Activated CD8-positive, alpha-beta memory T cell treated with anti-CD3 and anti-CD28 coated beads for 4 hours (primary cell): ENCODE measurements around the gene TCOF1.

Experiments
- DNase-seq, 2 donors: peaks; one replicate each; pipeline ENCODE4 v3.0.0-alpha.2; 2020; ENCODE audit warnings: low read depth in 2 of 2

The TCOF1 gene

GRCh38 chr5:150391064-150391834 lies 33.8 kb downstream of the TCOF1 start:
- no peak for DNase-seq

GRCh38 chr5:150391986-150392385 lies 34.5 kb downstream of the TCOF1 start:
- no peak for DNase-seq

DNA sequence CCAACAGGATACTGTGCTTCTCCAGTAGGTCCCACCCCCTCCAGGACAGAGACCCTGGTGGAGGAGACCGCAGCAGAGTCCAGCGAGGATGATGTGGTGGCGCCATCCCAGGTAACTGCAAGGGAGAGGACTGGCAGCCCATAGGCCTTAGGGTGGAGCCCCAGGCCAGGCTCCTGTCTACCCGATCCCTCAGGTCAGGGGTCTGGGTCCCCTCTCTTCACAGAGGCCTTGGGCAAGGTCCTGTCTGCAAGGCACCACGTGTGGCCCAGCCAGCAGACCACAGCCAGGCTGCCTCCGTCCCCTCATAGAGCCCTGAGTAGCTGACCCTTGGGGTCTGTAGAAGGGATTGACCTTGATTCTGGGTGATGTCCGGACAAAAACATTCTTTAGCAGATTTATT lies 35.2 kb downstream of the TCOF1 start:
- DNase-seq = no peak

GRCh38 chr5:150393096-150393645 lies 35.7 kb downstream of the TCOF1 start:
- no peak for DNase-seq

DNA sequence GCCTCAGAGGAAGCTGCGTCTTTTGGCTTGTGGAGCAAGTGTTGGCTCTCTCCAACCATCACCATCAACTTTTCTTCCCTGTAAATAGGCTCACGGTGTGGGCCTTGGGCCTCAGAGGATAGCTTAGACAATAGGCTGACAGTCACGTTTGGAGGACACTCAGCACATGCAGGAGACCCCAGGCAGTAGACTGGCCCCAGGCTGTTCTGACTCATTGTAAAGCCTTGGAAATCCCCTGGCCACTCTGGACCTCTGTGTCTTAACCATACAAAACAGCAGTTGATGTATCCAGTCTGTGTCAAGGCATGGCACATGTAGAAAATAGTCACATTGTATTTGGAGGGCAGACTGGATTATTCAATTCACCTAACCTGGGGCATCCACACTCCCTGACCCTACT lies 36.6 kb downstream of the TCOF1 start:
- DNase-seq = no peak

- no peak for DNase-seq
These were observed 37.6 kb downstream of the TCOF1 start for GRCh38 chr5:150394912-150395687.

- no peak for DNase-seq
These were observed 38.1 kb downstream of the TCOF1 start for GRCh38 chr5:150395688-150395975.

DNA sequence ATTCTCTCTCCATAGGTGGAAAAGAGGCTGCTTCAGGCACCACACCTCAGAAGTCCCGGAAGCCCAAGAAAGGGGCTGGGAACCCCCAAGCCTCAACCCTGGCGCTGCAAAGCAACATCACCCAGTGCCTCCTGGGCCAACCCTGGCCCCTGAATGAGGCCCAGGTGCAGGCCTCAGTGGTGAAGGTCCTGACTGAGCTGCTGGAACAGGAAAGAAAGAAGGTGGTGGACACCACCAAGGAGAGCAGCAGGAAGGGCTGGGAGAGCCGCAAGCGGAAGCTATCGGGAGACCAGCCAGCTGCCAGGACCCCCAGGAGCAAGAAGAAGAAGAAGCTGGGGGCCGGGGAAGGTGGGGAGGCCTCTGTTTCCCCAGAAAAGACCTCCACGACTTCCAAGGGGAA lies 38.8 kb downstream of the TCOF1 start:
- no peak for DNase-seq

DNA sequence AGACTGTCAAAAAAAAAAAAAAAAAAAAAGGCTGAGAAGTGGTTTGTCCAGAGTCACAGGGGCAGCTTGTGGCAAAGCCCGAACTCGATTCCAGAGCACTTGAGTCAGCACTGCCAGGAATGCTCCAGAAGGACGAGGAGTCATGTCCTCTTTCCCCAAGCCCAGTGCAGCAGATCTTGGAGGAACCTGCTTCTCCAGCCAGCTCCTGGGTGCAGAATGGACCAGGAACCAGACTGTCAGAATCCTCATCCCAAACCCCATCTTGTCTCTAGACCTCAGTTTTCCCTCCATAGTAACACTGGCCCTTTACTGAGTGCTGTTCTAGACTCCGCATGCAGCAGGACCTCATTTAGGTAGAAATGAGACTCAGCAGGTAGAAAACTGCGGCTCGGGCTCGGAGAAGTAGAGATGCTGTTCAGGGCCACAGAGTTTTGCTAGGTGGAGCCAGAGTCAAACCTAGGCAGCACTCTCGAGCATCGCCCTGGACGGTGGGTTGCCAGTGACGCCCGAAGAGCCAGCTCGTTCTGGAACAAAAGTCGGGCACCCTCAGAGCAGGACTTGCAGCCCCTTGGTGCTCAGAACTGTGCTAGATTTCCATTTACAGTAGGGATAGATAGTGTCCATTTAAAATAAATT lies 39.8 kb downstream of the TCOF1 start:
- DNase-seq = no peak

- no peak for DNase-seq
These were observed 40.6 kb downstream of the TCOF1 start for GRCh38 chr5:150397782-150398721.

DNA sequence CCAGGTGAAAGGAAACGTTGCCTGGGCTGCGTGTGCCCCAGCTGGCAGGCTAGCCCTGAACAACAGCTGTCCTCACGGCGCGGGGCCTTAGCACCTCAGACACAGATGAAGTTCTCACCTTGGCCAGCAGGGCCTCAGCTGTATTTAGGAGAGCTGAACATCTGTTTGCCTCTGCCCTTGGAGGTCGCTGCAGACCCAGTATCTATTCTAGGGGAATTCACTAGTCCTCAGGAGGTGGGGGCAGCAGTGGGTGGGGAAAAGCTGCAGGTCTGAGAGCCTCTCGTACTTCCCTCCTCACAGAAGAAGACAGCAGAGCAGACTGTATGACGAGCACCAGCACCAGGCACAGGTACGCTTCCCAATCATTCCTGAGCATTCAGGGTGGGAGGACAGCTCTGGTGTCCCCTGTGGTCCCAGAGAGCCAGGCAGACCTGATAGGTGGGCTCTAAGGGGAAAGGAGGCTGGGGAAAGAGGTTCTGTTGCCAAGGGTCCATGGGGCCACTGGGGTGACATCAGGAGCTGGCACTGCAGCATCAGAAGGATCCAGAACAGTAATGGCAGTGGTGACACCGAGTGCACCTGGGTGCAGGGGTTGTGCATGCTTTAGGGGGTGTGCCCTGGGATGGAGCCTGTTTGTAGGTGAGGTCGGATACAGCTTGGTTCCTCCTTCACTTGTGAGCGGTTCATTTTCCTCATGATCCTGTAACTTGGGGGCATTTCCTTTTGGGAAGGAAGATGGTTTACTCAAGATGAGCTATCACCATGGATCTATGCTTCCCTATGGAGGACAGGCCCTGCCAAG lies 41.4 kb downstream of the TCOF1 start:
- DNase-seq = no peak

DNA sequence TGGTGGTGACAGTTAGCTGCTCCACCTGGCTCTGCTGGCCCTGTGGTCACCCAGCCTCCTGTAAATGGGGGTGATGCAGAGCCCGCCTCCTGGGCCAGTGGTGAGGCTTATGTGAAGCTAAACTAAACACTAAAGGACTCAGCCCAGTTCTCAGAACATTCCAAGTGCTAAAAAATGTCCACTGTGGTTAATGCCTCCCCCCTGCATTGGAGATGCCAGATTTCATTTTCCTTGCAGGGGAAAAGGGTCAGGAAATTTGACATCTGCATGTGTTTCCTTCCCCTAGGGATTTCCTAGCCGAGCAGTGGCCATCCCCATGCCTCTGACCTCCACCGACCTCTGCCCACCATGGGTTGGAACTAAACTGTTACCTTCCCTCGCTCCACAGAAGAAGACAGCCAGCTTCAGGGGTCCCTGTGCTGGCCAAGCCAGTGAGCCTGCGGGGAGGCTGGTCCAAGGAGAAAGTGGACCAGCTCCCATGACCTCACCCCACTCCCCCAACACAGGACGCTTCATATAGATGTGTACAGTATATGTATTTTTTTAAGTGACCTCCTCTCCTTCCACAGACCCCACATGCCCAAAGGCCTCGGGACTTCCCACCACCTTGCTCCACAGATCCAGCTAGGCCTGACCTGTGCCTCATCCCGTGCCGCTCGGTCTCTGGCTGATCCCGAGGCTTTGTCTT lies 42.2 kb downstream of the TCOF1 start:
- DNase-seq = no peak

DNA sequence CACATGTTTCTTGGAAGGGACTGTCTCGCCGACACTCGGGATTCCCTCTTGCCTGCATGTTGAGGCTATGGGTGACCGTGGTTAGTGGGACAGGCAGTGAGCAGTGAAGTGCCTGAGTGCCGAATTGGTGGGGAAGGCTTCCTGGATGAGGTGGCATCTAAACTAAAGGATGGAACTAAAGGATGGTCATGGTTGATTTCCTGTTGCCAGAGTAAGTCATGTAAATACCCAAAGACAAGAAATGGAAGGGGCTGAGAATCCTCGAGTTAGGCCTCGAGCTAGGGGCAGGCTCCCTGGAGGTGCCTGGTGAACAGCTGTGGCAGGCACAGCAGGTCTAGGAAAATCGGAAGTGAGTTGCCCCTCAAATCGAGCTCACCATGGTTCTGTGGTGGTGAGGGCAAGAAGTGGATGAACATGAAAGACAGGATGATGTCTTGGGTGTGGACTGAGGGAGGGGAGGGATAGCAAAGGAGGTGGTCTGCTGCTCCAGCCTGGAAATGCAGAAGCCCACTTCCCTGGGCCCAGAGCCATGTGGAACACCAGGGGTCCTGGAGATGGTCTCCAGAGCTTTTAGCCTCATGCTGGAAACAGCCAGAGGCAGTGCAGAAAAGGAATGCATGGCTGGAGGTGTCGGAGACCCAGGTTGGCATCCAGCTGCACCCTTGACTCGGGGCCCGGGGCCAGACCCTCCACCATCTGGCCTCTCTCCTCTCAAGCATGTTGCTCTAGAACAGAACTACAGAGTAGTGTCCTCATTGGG lies 43.0 kb downstream of the TCOF1 start:
- no peak for DNase-seq

- no peak for DNase-seq
These were observed 43.5 kb downstream of the TCOF1 start for GRCh38 chr5:150401076-150401375.

- no peak for DNase-seq
These were observed 44.1 kb downstream of the TCOF1 start for GRCh38 chr5:150401376-150402228.

DNA sequence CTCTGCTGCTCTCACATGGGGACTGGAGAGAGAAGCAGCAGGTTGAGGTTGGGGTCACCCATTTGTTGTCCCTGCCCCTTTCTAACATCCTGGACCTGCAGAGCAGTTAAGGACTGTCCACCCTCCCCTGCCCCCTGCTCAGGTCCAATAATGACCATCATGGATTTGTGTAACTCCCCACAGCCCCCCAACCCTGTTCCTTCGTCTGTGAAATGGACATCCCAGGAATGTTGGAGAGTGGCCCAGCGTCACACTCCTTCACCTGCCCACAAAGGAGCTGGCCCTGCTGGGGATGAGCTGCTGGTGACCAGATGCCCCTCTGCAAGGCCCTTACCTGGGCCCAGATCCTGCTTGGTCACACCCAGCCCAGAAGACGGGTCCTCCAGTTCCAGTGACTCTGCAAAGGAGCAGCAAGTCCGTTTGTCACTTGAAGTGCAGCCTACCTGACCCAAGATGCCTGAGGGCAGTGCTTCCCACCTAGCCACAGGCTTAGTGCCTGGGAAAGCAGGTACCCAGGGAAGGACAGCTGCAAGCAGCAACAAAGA lies 44.8 kb downstream of the TCOF1 start:
- no peak for DNase-seq

DNA sequence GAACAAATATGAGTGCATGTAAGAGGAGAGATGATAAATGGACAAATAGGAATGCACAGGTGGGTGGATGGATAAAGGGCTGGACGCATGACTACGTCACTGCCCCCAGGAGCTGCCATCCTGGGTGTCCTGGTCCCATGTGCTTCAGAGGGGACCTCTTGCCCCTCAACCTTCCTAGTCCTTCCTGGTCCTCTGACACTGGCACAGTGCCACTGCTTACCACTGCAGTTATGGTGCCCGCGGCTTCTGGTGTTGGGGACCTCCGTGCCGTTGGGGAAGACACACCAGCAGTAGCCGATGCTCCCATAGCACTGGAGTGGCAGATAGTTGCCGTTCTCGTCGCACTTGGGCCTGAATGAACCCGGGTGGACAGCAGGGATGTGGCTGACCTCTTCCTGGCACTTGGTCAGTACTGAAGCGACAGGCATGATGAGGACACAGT lies 45.4 kb downstream of the TCOF1 start:
- DNase-seq = no peak

DNA sequence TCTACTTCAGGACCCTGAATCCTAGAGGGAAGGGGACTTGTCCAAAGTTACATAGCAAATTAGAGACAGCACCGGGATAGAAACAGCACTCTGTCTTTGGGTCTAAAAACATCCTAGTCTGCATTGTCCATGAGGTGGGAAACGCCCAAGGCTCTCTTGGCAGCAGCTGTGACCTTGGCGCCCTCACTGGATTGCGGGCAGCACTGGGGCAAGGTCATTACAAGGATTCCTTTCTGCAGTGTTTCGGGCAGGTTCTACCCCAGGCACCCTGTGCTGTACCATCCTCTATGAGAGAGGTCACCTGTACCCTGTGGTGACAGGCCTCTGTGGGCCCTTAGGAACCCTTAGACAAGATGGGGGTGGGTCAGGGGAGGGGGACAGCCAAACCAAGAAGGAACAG lies 46.6 kb downstream of the TCOF1 start:
- no peak for DNase-seq
